HAP-1 (cell line): ENCODE data around the gene CNN3.
"Not testable (repeated sequence)": the region's sequence is repeated elsewhere in the genome, so short reads cannot be mapped to it uniquely, and the experiment has no call there.

Experiments
- DNase-seq, 2 experiments: peaks; one replicate each; pipeline ENCODE4 v3.0.0-alpha.2; 2016 to 2020; ENCODE audit warnings: low spot score in 2 of 2
- H3K27me3 ChIP-seq: fragments of 250-450 bp; sonication (Bioruptor Pico); 2 replicates; pipeline ENCODE4 v1.5.1; 2020; ENCODE audit warnings: low read depth, mild to moderate bottlenecking, moderate library complexity
- H3K36me3 ChIP-seq: fragments of 250-450 bp; sonication (Bioruptor Pico); replicated peaks from 2 replicates; pipeline ENCODE4 v1.5.1; 2020; ENCODE audit warnings: mild to moderate bottlenecking
- H3K4me1 ChIP-seq: fragments of 250-450 bp; sonication (Bioruptor Pico); 2 replicates; pipeline ENCODE4 v1.5.1; 2020; ENCODE audit warnings: mild to moderate bottlenecking
- H3K4me3 ChIP-seq: fragments of 250-450 bp; sonication (Bioruptor Pico); 2 replicates; pipeline ENCODE4 v1.5.1; 2020; ENCODE audit warnings: mild to moderate bottlenecking, moderate library complexity
- H3K9me3 ChIP-seq: fragments of 250-450 bp; sonication (Bioruptor Pico); 2 replicates; pipeline ENCODE4 v1.5.1; 2020; ENCODE audit warnings: mild to moderate bottlenecking, moderate library complexity
- in situ Hi-C: fragments of 300-500 bp; cut with MboI; formaldehyde crosslinking; loops from 3 replicates; pipeline ENCODE4 v1.14.3; 2020; ENCODE audit warnings: low sequenced_read_pairs, inconsistent platforms, mixed read lengths

CNN3 gene

GRCh38 chr1:94955767-94956632 lies 29.1 kb upstream of the CNN3 start:
- no peaks in the 10 kb centered on the region for H3K4me1 ChIP-seq
- H3K4me3 ChIP-seq = no peak overlapping the region
- H3K36me3 ChIP-seq = no peaks in the 10 kb centered on the region
- no peaks in the 10 kb centered on the region for H3K27me3 ChIP-seq
- H3K9me3 ChIP-seq = no peaks in the 10 kb centered on the region
- DNase-seq = no peak
- in situ Hi-C loops = no loop called here

- no peak for DNase-seq
- no peak overlapping the region for H3K4me3 ChIP-seq
- H3K36me3 ChIP-seq = no peaks in the 10 kb centered on the region
- H3K9me3 ChIP-seq = no peaks in the 10 kb centered on the region
- H3K27me3 ChIP-seq = no peaks in the 10 kb centered on the region
- in situ Hi-C loops = no loop called here
- H3K4me1 ChIP-seq = no peaks in the 10 kb centered on the region
Measured at GRCh38 chr1:94954263-94955220, 27.6 kb upstream of the CNN3 start.

GRCh38 chr1:94953746-94954145 lies 26.8 kb upstream of the CNN3 start:
- H3K27me3 ChIP-seq = no peaks in the 10 kb centered on the region

GRCh38 chr1:94953107-94953506 lies 26.2 kb upstream of the CNN3 start:
- Histone ChIP-seq H3K4me1 (no peaks in the 10 kb centered on the region), H3K4me3 (no peak overlapping the region), H3K27me3 (no peaks in the 10 kb centered on the region), H3K9me3 (no peaks in the 10 kb centered on the region), H3K36me3 (no peaks in the 10 kb centered on the region)
- no peak for DNase-seq
- in situ Hi-C loops = no loop called here

More at GRCh38 chr1:94953746-94954145, 26.8 kb upstream of the CNN3 start:
- Histone ChIP-seq H3K9me3 (no peaks in the 10 kb centered on the region), H3K4me3 (no peak overlapping the region), H3K4me1 (no peaks in the 10 kb centered on the region), H3K36me3 (no peaks in the 10 kb centered on the region)
- no peak for DNase-seq
- in situ Hi-C loops = no loop called here

- no peaks in the 10 kb centered on the region for H3K9me3 ChIP-seq
- no peak for DNase-seq
- no peaks in the 10 kb centered on the region for H3K36me3 ChIP-seq
- H3K27me3 ChIP-seq = no peaks in the 10 kb centered on the region
- in situ Hi-C loops = no loop called here
- H3K4me1 ChIP-seq = no peaks in the 10 kb centered on the region
- H3K4me3 ChIP-seq = no peak overlapping the region
Measured at GRCh38 chr1:94952539-94952938, 25.6 kb upstream of the CNN3 start.

GRCh38 chr1:94951509-94952208 lies 24.7 kb upstream of the CNN3 start:
- DNase-seq = no peak
- no peak overlapping the region for H3K4me3 ChIP-seq
- H3K4me1 ChIP-seq = no peaks in the 10 kb centered on the region
- in situ Hi-C loops = no loop called here
- H3K9me3 ChIP-seq = no peaks in the 10 kb centered on the region
- H3K27me3 ChIP-seq = no peaks in the 10 kb centered on the region
- H3K36me3 ChIP-seq = no peaks in the 10 kb centered on the region

- in situ Hi-C loops = no loop called here
- no peak for DNase-seq
- H3K4me1 ChIP-seq = no peaks in the 10 kb centered on the region
Measured at GRCh38 chr1:94951046-94951445, 24.1 kb upstream of the CNN3 start.

GRCh38 chr1:94949681-94950661 lies 23.1 kb upstream of the CNN3 start:
- no peak for DNase-seq
- no peaks in the 10 kb centered on the region for H3K9me3 ChIP-seq
- no peak overlapping the region for H3K4me3 ChIP-seq
- H3K36me3 ChIP-seq = no peaks in the 10 kb centered on the region
- H3K27me3 ChIP-seq = no peaks in the 10 kb centered on the region
- in situ Hi-C loops = no loop called here
- no peaks in the 10 kb centered on the region for H3K4me1 ChIP-seq

More at GRCh38 chr1:94951046-94951445, 24.1 kb upstream of the CNN3 start:
- no peaks in the 10 kb centered on the region for H3K9me3 ChIP-seq
- no peak overlapping the region for H3K4me3 ChIP-seq
- H3K36me3 ChIP-seq = no peaks in the 10 kb centered on the region
- no peaks in the 10 kb centered on the region for H3K27me3 ChIP-seq

- no peak overlapping the region for H3K4me3 ChIP-seq
- no peaks in the 10 kb centered on the region for H3K36me3 ChIP-seq
- no peak for DNase-seq
- no peaks in the 10 kb centered on the region for H3K27me3 ChIP-seq
- no peaks in the 10 kb centered on the region for H3K4me1 ChIP-seq
- in situ Hi-C loops = no loop called here
- H3K9me3 ChIP-seq = no peaks in the 10 kb centered on the region
Measured at GRCh38 chr1:94947437-94947836, 20.5 kb upstream of the CNN3 start.

GRCh38 chr1:94946886-94947285 lies 20.0 kb upstream of the CNN3 start:
- in situ Hi-C loops = no loop called here
- Histone ChIP-seq H3K9me3 (no peaks in the 10 kb centered on the region), H3K4me1 (no peaks in the 10 kb centered on the region), H3K27me3 (no peaks in the 10 kb centered on the region), H3K4me3 (no peak overlapping the region), H3K36me3 (no peaks in the 10 kb centered on the region)
- DNase-seq = no peak

GRCh38 chr1:94942171-94943128 lies 15.5 kb upstream of the CNN3 start:
- Histone ChIP-seq H3K4me3 (no peak overlapping the region), H3K4me1 (peaks cover 25% of the 10 kb centered on the region), H3K36me3 (no peaks in the 10 kb centered on the region), H3K27me3 (no peaks in the 10 kb centered on the region), H3K9me3 (no peaks in the 10 kb centered on the region)
- no peak for DNase-seq
- in situ Hi-C loops = no loop called here

- H3K4me3 ChIP-seq, in situ Hi-C loops, H3K9me3 ChIP-seq, DNase-seq, H3K27me3 ChIP-seq, H3K36me3 ChIP-seq: not testable (repeated sequence)
- H3K4me1 ChIP-seq = peaks cover 32% of the 10 kb centered on the region
Measured at GRCh38 chr1:94941480-94941879, 14.6 kb upstream of the CNN3 start.
